Vagina (tissue), 2 donors: ENCODE data around the gene AGER.

Experiments
- POLR2A ChIP-seq, 2 donors: fragments of 450-650 bp; IDR thresholded peaks; one replicate each; pipeline ENCODE4 v1.6.1; 2017; ENCODE audit warnings: antibody characterized with exemption in 2 of 2, mild to moderate bottlenecking in 2 of 2, moderate library complexity in 2 of 2
- TF ChIP-seq, protein P1 (sequence below), 3 experiments: fragments of 450-650 bp in 2 of 3; fragments of 200-600 bp in 1 of 3; sonication (generic) in 1 of 3; IDR thresholded peaks; one replicate each; pipeline ENCODE4 v1.5.1; 2017 to 2019; ENCODE audit warnings: antibody characterized with exemption in 3 of 3, mild to moderate bottlenecking in 2 of 3, moderate library complexity in 2 of 3

DNA sequence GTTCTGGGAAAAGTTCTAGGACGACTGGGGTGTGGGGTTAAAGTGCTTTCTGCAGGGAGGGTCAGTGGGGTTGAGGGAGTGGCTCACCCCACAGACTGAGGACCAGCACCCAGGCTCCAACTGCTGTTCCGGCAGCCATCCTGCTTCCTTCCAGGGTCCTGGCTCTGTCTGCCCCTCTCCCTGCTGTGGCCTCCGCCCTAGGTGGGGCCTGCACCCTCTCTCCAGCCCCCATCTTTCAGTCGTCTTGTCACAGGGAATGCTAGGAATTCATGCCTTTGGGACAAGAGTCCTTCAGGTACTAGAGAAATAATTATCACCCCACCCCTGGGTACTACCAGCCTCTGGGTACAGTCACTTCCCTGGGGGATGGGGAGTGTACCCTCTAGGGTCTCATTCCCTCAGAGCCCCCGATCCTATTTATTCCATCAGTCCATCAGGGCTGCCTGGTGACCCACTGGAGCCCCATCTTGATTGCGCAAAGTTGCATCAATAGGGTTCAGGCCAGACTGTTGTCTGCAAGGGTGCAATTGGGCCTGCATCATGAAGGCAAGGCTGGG is at the start of gene AGER:
- TF ChIP-seq, protein P1, sequence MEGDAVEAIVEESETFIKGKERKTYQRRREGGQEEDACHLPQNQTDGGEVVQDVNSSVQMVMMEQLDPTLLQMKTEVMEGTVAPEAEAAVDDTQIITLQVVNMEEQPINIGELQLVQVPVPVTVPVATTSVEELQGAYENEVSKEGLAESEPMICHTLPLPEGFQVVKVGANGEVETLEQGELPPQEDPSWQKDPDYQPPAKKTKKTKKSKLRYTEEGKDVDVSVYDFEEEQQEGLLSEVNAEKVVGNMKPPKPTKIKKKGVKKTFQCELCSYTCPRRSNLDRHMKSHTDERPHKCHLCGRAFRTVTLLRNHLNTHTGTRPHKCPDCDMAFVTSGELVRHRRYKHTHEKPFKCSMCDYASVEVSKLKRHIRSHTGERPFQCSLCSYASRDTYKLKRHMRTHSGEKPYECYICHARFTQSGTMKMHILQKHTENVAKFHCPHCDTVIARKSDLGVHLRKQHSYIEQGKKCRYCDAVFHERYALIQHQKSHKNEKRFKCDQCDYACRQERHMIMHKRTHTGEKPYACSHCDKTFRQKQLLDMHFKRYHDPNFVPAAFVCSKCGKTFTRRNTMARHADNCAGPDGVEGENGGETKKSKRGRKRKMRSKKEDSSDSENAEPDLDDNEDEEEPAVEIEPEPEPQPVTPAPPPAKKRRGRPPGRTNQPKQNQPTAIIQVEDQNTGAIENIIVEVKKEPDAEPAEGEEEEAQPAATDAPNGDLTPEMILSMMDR (IDR thresholded peaks at IDR 0.05), result no peak
- no peak for TF ChIP-seq POLR2A (IDR thresholded peaks at IDR 0.05)
